Measurements from ENCODE around the gene UTS2B.

DNA sequence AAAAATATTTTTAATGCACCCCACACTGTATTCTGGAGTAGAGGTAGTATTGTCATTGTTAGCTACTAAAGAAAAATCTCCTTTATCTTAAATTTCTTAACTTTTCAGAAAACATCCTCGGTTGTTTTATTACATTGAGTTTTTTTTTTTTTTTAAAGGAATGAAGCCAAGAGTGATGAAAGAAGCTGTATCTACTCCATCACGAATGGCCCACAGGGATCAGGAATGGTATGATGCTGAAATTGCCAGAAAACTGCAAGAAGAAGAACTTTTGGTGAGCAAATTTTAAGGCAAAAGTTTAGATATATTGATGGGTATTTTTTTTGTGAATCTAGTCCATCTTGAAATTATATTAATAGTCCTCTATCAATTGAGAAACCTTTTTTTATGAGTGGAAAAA is 49.7 kb upstream of the UTS2B start:
- TF ChIP-seq CTCF (IDR thresholded peaks at IDR 0.05) = no peak
- no peak for TF ChIP-seq ZFX (IDR thresholded peaks at IDR 0.05; ENCODE audit: borderline replicate concordance)
